Activated CD4-positive, alpha-beta T cell treated with anti-CD3 and anti-CD28 coated beads, Interleukin-2, amount 10 ng/mL, durations not matched to agents 24 days and 14 days (primary cell): ENCODE data around the gene ZNF608. TPM values are rescaled to one million over a fixed set of nuclear protein-coding genes. Genes with fewer than 3 reads are reported as not detected.

ENCODE experiments used
- DNase-seq: peaks from one replicate; pipeline ENCODE4 v3.0.0; 2022
- H3K27ac Mint-ChIP-seq: one replicate; pipeline ENCODE4 v1.8.0; 2022; ENCODE audit warnings: mild to moderate bottlenecking, mixed read lengths
- H3K27me3 Mint-ChIP-seq: one replicate; pipeline ENCODE4 v1.8.0; 2022; ENCODE audit warnings: mixed read lengths
- H3K36me3 Mint-ChIP-seq: one replicate; pipeline ENCODE4 v1.8.0; 2022; ENCODE audit warnings: low read depth, mild to moderate bottlenecking, mixed read lengths
- H3K4me1 Mint-ChIP-seq: one replicate; pipeline ENCODE4 v1.8.0; 2021; ENCODE audit warnings: mixed read lengths
- H3K4me3 Mint-ChIP-seq: one replicate; pipeline ENCODE4 v1.8.0; 2022; ENCODE audit warnings: mild to moderate bottlenecking, moderate library complexity, mixed read lengths
- H3K9me3 Mint-ChIP-seq: one replicate; pipeline ENCODE4 v1.8.0; 2021; ENCODE audit warnings: mixed read lengths
- intact Hi-C: fragments of 100-400 bp; cut with micrococcal nuclease; formaldehyde crosslinking; loops from one replicate; pipeline ENCODE4 v1.15.1; 2023
- total RNA-seq: library from RNA; stranded (reverse); gene quantifications from 2 replicates; pipeline ENCODE4 v1.2.3, GENCODE V29; 2022

The ZNF608 gene
- total RNA-seq, 1 donor from 2014 or later = not detected

GRCh38 chr5:124724357-124725039 lies 21.9 kb downstream of the ZNF608 start:
- Mint-ChIP-seq H3K9me3 (peaks cover 4% of the 10 kb centered on the region), H3K27me3 (no peaks in the 10 kb centered on the region), H3K4me1 (no peaks in the 10 kb centered on the region), H3K36me3 (no peaks in the 10 kb centered on the region), H3K27ac (no peak overlapping the region), H3K4me3 (no peak overlapping the region)
- no peak for DNase-seq
- intact Hi-C loops = no loop called here

- intact Hi-C loops = no loop called here
- Mint-ChIP-seq H3K36me3 (no peaks in the 10 kb centered on the region), H3K4me3 (no peak overlapping the region), H3K4me1 (no peaks in the 10 kb centered on the region), H3K9me3 (peaks cover 2% of the 10 kb centered on the region), H3K27me3 (no peaks in the 10 kb centered on the region), H3K27ac (no peak overlapping the region)
- no peak for DNase-seq
These were observed 25.2 kb downstream of the ZNF608 start for GRCh38 chr5:124721229-124721735.

- intact Hi-C loops = no loop called here
- H3K4me1 Mint-ChIP-seq = no peaks in the 10 kb centered on the region
- no peak overlapping the region for H3K4me3 Mint-ChIP-seq
- H3K27me3 Mint-ChIP-seq = no peaks in the 10 kb centered on the region
- no peak overlapping the region for H3K27ac Mint-ChIP-seq
- DNase-seq = no peak
- H3K9me3 Mint-ChIP-seq = no peaks in the 10 kb centered on the region
- H3K36me3 Mint-ChIP-seq = no peaks in the 10 kb centered on the region
These were observed 25.8 kb downstream of the ZNF608 start for GRCh38 chr5:124720593-124720992.

- intact Hi-C loops = no loop called here
- H3K27me3 Mint-ChIP-seq = no peaks in the 10 kb centered on the region
These were observed 27.1 kb downstream of the ZNF608 start for GRCh38 chr5:124719113-124719967.

GRCh38 chr5:124718380-124718789 lies 28.1 kb downstream of the ZNF608 start:
- H3K27me3 Mint-ChIP-seq = no peaks in the 10 kb centered on the region
- H3K4me1 Mint-ChIP-seq = no peaks in the 10 kb centered on the region
- intact Hi-C loops = no loop called here
- H3K36me3 Mint-ChIP-seq = no peaks in the 10 kb centered on the region
- no peak overlapping the region for H3K27ac Mint-ChIP-seq
- H3K9me3 Mint-ChIP-seq = no peaks in the 10 kb centered on the region
- DNase-seq = no peak
- no peak overlapping the region for H3K4me3 Mint-ChIP-seq

More at GRCh38 chr5:124719113-124719967, 27.1 kb downstream of the ZNF608 start:
- DNase-seq = no peak
- H3K27ac Mint-ChIP-seq = no peak overlapping the region
- H3K9me3 Mint-ChIP-seq = no peaks in the 10 kb centered on the region
- H3K4me3 Mint-ChIP-seq = no peak overlapping the region
- H3K36me3 Mint-ChIP-seq = no peaks in the 10 kb centered on the region
- H3K4me1 Mint-ChIP-seq = no peaks in the 10 kb centered on the region

- no peak overlapping the region for H3K4me3 Mint-ChIP-seq
- H3K9me3 Mint-ChIP-seq = no peaks in the 10 kb centered on the region
- H3K27me3 Mint-ChIP-seq = no peaks in the 10 kb centered on the region
- H3K4me1 Mint-ChIP-seq = no peaks in the 10 kb centered on the region
- DNase-seq = no peak
- no peaks in the 10 kb centered on the region for H3K36me3 Mint-ChIP-seq
- intact Hi-C loops = no loop called here
- H3K27ac Mint-ChIP-seq = no peak overlapping the region
These were observed 30.3 kb downstream of the ZNF608 start for GRCh38 chr5:124716169-124716568.

- intact Hi-C loops = no loop called here
- Mint-ChIP-seq H3K9me3 (no peaks in the 10 kb centered on the region), H3K4me1 (no peaks in the 10 kb centered on the region), H3K27me3 (no peaks in the 10 kb centered on the region), H3K36me3 (no peaks in the 10 kb centered on the region), H3K4me3 (no peak overlapping the region), H3K27ac (no peak overlapping the region)
- no peak for DNase-seq
These were observed 31.5 kb downstream of the ZNF608 start for GRCh38 chr5:124714910-124715309.

GRCh38 chr5:124713595-124713994 lies 32.8 kb downstream of the ZNF608 start:
- Mint-ChIP-seq H3K27ac (no peak overlapping the region), H3K27me3 (no peaks in the 10 kb centered on the region), H3K4me1 (no peaks in the 10 kb centered on the region), H3K4me3 (no peak overlapping the region), H3K36me3 (no peaks in the 10 kb centered on the region), H3K9me3 (no peaks in the 10 kb centered on the region)
- intact Hi-C loops = no loop called here
- DNase-seq = no peak

GRCh38 chr5:124712731-124713305 lies 33.6 kb downstream of the ZNF608 start:
- H3K4me1 Mint-ChIP-seq = no peaks in the 10 kb centered on the region

GRCh38 chr5:124708086-124708485 lies 38.4 kb downstream of the ZNF608 start:
- intact Hi-C loops = no loop called here
- Mint-ChIP-seq H3K4me1 (no peaks in the 10 kb centered on the region), H3K36me3 (no peaks in the 10 kb centered on the region), H3K4me3 (no peak overlapping the region), H3K9me3 (no peaks in the 10 kb centered on the region), H3K27ac (no peak overlapping the region), H3K27me3 (no peaks in the 10 kb centered on the region)
- no peak for DNase-seq

More at GRCh38 chr5:124712731-124713305, 33.6 kb downstream of the ZNF608 start:
- no peak overlapping the region for H3K27ac Mint-ChIP-seq
- H3K36me3 Mint-ChIP-seq = no peaks in the 10 kb centered on the region
- no peak for DNase-seq
- H3K27me3 Mint-ChIP-seq = no peaks in the 10 kb centered on the region
- no peaks in the 10 kb centered on the region for H3K9me3 Mint-ChIP-seq
- H3K4me3 Mint-ChIP-seq = no peak overlapping the region
- intact Hi-C loops = no loop called here

- Mint-ChIP-seq H3K4me3 (no peak overlapping the region), H3K4me1 (no peaks in the 10 kb centered on the region), H3K36me3 (no peaks in the 10 kb centered on the region), H3K9me3 (no peaks in the 10 kb centered on the region), H3K27me3 (no peaks in the 10 kb centered on the region), H3K27ac (no peak overlapping the region)
- DNase-seq = no peak
- intact Hi-C loops = no loop called here
These were observed 38.9 kb downstream of the ZNF608 start for GRCh38 chr5:124707520-124707919.

GRCh38 chr5:124706729-124707361 lies 39.6 kb downstream of the ZNF608 start:
- no peaks in the 10 kb centered on the region for H3K36me3 Mint-ChIP-seq
- H3K4me3 Mint-ChIP-seq = no peak overlapping the region
- no peak for DNase-seq
- no peak overlapping the region for H3K27ac Mint-ChIP-seq
- no peaks in the 10 kb centered on the region for H3K27me3 Mint-ChIP-seq
- no peaks in the 10 kb centered on the region for H3K9me3 Mint-ChIP-seq
- H3K4me1 Mint-ChIP-seq = no peaks in the 10 kb centered on the region
- intact Hi-C loops = no loop called here

- intact Hi-C loops = no loop called here
- H3K27me3 Mint-ChIP-seq = no peaks in the 10 kb centered on the region
- H3K4me3 Mint-ChIP-seq = no peak overlapping the region
- H3K4me1 Mint-ChIP-seq = no peaks in the 10 kb centered on the region
- H3K9me3 Mint-ChIP-seq = no peaks in the 10 kb centered on the region
- no peak for DNase-seq
- no peaks in the 10 kb centered on the region for H3K36me3 Mint-ChIP-seq
- no peak overlapping the region for H3K27ac Mint-ChIP-seq
These were observed 40.4 kb downstream of the ZNF608 start for GRCh38 chr5:124706051-124706450.

GRCh38 chr5:124705577-124705976 lies 40.9 kb downstream of the ZNF608 start:
- H3K36me3 Mint-ChIP-seq = no peaks in the 10 kb centered on the region
- intact Hi-C loops = no loop called here
- no peaks in the 10 kb centered on the region for H3K9me3 Mint-ChIP-seq
- H3K27me3 Mint-ChIP-seq = no peaks in the 10 kb centered on the region
- H3K27ac Mint-ChIP-seq = no peak overlapping the region
- no peak overlapping the region for H3K4me3 Mint-ChIP-seq
- H3K4me1 Mint-ChIP-seq = no peaks in the 10 kb centered on the region
- no peak for DNase-seq
